Heart left ventricle (tissue), 13 donors: ENCODE results near the gene ASXL3.

ENCODE experiments used
- CTCF ChIP-seq, 12 donors: fragments of 200-600 bp; sonication (generic) in 4 of 12; IDR thresholded peaks; one replicate each; pipeline versions ENCODE4 v1.5.0 to v1.8.0; 2018 to 2022; ENCODE audit warnings: antibody characterized with exemption in 12 of 12, mild to moderate bottlenecking in 5 of 12
- POLR2A ChIP-seq, 2 donors: fragments of 450-650 bp; IDR thresholded peaks; one replicate each; pipeline ENCODE4 v1.6.1; 2017; ENCODE audit warnings: antibody characterized with exemption in 2 of 2, mild to moderate bottlenecking in 2 of 2, moderate library complexity in 2 of 2
- donor health status: ischemic (EF 13 %, LVEDD 7.1; RV severe dilation, severe dysfunction).
- donor health status: DM: no; HTN: yes; CAD: no.
- donor health status: DM: no; HTN: no; CAD: no.
- donor health status: ischemic (EF 25% LVEDD 6.9; RV normal size, moderate dysfunction).
- donor health status: ischemic (EF 25% LVEDD 5.7; RV mildly dilated, moderate dysfunction).
- donor health status: ischemic (EF 35%, LVEDD 5.7; RV mildly dilated, moderate dysfunction).
- donor health status: nonischemic (EF 11% LVEDD 7.7; RV severe dilation, severe dysfunction).
- donor health status: DM: yes; HTN: yes; CAD: no.
- donor health status: PGD.
- donor health status: ischemic (EF 29% LVEDD 5.4; RV normal size, mild dysfunction).
- donor health status: nonischemic (EF 23%, LVEDD 6.1; RV moderate dilation, normal function).

- TF ChIP-seq CTCF (IDR thresholded peaks at IDR 0.05) (no peak), POLR2A (IDR thresholded peaks at IDR 0.05) (no peak)
Observed at GRCh38 chr18:33669589-33669988, 91.6 kb downstream of the ASXL3 start.
